ENCODE results near the gene ATOH8. TPM values are rescaled to one million over a fixed set of nuclear protein-coding genes. Genes with fewer than 3 reads are reported as not detected.

Gene ATOH8
- total and polyA plus RNA-seq, 11 donors, result 11.8 to 103 (median 19.0) TPM

GRCh38 chr2:85733121-85733960 is 20.4 kb upstream of the ATOH8 start:
- H3K36me3 ChIP-seq, result no peaks in the 10 kb centered on the region
- peaks cover 0 to 53% (median 25%) of the 10 kb centered on the region in 12 donors for H3K4me1 ChIP-seq
- H3K4me3 ChIP-seq, result no peak overlapping the region
- no peaks in the 10 kb centered on the region for H3K9me3 ChIP-seq
- intact Hi-C loops (cut with DNase I), result loop anchor here in 2 of 10 donors (5.0 to 10.0 kb wide), 2 partner anchors 64 to 341 kb away; no protein-coding TSS in a partner anchor
- no peak for ATAC-seq
- no peaks in the 10 kb centered on the region for H3K27me3 ChIP-seq
- 89 to 96% (median 91%) methylated on average over 8 to 18 of the region's 18 CpGs for WGBS, 4 donors
- peak overlapping the region in 4 of 12 donors; percentile 35 to 67 (median 46) for H3K27ac ChIP-seq
- peak in 1 of 5 donors; percentile 27 for DNase-seq
- TF ChIP-seq CTCF (IDR thresholded peaks at IDR 0.05) (no peak), POLR2A (IDR thresholded peaks at IDR 0.05) (no peak)

GRCh38 chr2:85734015-85734414 is 19.8 kb upstream of the ATOH8 start:
- Histone ChIP-seq H3K9me3 (no peaks in the 10 kb centered on the region), H3K36me3 (no peaks in the 10 kb centered on the region), H3K27me3 (no peaks in the 10 kb centered on the region), H3K4me3 (no peak overlapping the region), H3K27ac (peak overlapping the region in 4 of 12 donors; percentile 35 to 67 (median 46)), H3K4me1 (peaks cover 0 to 46% (median 18%) of the 10 kb centered on the region in 12 donors)
- TF ChIP-seq POLR2A (IDR thresholded peaks at IDR 0.05) (no peak), CTCF (IDR thresholded peaks at IDR 0.05) (peak in 2 of 12 donors; percentile 21 to 24)
- WGBS, 4 donors, result 40 to 85% (median 70%) methylated on average over 1 to 4 of the region's 4 CpGs
- DNase-seq, result peak in 1 of 5 donors; percentile 67
- peak; percentile 12 to 56 (median 54) for ATAC-seq
- intact Hi-C loops (cut with DNase I), result loop anchor here in 2 of 10 donors (5.0 to 10.0 kb wide), 2 partner anchors 63 to 341 kb away; no protein-coding TSS in a partner anchor

- H3K27ac ChIP-seq, result peak overlapping the region in 1 of 12 donors; percentile 2
- no peak for TF ChIP-seq CTCF (IDR thresholded peaks at IDR 0.05)
- TF ChIP-seq POLR2A (IDR thresholded peaks at IDR 0.05), result no peak
- no peak for ATAC-seq
- no peak for DNase-seq
- intact Hi-C loops (cut with DNase I), result loop anchor here in 3 of 10 donors (5.0 to 10.0 kb wide), 3 partner anchors 37 to 340 kb away; no protein-coding TSS in a partner anchor
- H3K4me3 ChIP-seq, result no peak overlapping the region
- no peaks in the 10 kb centered on the region for H3K36me3 ChIP-seq
- no peaks in the 10 kb centered on the region for H3K27me3 ChIP-seq
- H3K4me1 ChIP-seq, result peaks cover 0 to 43% (median 14%) of the 10 kb centered on the region in 12 donors
- no peaks in the 10 kb centered on the region for H3K9me3 ChIP-seq
- 89 to 93% (median 92%) methylated on average over 5 of the region's 5 CpGs for WGBS, 4 donors
Observed at GRCh38 chr2:85734942-85735608, 18.7 kb upstream of the ATOH8 start.

GRCh38 chr2:85735691-85736090 is 18.1 kb upstream of the ATOH8 start:
- H3K9me3 ChIP-seq, result no peaks in the 10 kb centered on the region
- H3K27me3 ChIP-seq, result no peaks in the 10 kb centered on the region
- H3K27ac ChIP-seq, result no peak overlapping the region
- H3K36me3 ChIP-seq, result no peaks in the 10 kb centered on the region
- DNase-seq (no peak), ATAC-seq (no peak)
- no peak for TF ChIP-seq POLR2A (IDR thresholded peaks at IDR 0.05)
- no peak for TF ChIP-seq CTCF (IDR thresholded peaks at IDR 0.05)
- peaks cover 0 to 49% (median 16%) of the 10 kb centered on the region in 12 donors for H3K4me1 ChIP-seq
- no peak overlapping the region for H3K4me3 ChIP-seq
- intact Hi-C loops (cut with DNase I), result loop anchor here in 2 of 10 donors (5.0 to 10.0 kb wide), 2 partner anchors 37 to 339 kb away; no protein-coding TSS in a partner anchor

All from heart left ventricle (tissue), 16 donors.